Measurements from ENCODE around the gene ABLIM2. TPM values are rescaled to one million over a fixed set of nuclear protein-coding genes. Genes with fewer than 3 reads are reported as not detected.

The ABLIM2 gene
- total and polyA plus RNA-seq, 10 of the 15 experiments (the other 5 are each of a cell fraction or from before 2014, with no cell fraction given) = 0.03 to 0.15 (median 0.05) TPM; not detected in 7

GRCh38 chr4:8108991-8109390 is 49.6 kb downstream of the ABLIM2 start (continued):
- TF ChIP-seq, protein P1, sequence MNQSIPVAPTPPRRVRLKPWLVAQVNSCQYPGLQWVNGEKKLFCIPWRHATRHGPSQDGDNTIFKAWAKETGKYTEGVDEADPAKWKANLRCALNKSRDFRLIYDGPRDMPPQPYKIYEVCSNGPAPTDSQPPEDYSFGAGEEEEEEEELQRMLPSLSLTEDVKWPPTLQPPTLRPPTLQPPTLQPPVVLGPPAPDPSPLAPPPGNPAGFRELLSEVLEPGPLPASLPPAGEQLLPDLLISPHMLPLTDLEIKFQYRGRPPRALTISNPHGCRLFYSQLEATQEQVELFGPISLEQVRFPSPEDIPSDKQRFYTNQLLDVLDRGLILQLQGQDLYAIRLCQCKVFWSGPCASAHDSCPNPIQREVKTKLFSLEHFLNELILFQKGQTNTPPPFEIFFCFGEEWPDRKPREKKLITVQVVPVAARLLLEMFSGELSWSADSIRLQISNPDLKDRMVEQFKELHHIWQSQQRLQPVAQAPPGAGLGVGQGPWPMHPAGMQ (IDR thresholded peaks at IDR 0.05; ENCODE audit: borderline replicate concordance) = no peak

- no peak for ATAC-seq
- SMC1A ChIA-PET (ENCODE audit: uncharacterized antibody, unreplicated experiment) = no interaction called here
Measured at GRCh38 chr4:8108261-8108660, 50.4 kb downstream of the ABLIM2 start.

More at GRCh38 chr4:8108261-8108660, 50.4 kb downstream of the ABLIM2 start:
- Histone ChIP-seq H4K20me1 (ENCODE audit: control insufficient read depth, insufficient read depth) (no peaks in the 10 kb centered on the region), H3K36me3 (ENCODE audit: control insufficient read depth in 2 of 2, insufficient read depth in 2 of 2, low read length in 1 of 2) (no peaks in the 10 kb centered on the region), H3K4me3 (no peak overlapping the region), H3K4me2 (ENCODE audit: control insufficient read depth, insufficient read depth) (no peak overlapping the region), H3K9ac (ENCODE audit: control insufficient read depth, insufficient read depth, low read length) (no peak overlapping the region), H3K4me1 (ENCODE audit: control insufficient read depth, insufficient read depth, low read length) (no peaks in the 10 kb centered on the region), H3K9me3 (replicated peaks; ENCODE audit: control insufficient read depth, insufficient read depth, low read length) (no peaks in the 10 kb centered on the region), H3K27ac (ENCODE audit: control insufficient read depth, insufficient read depth) (no peak overlapping the region), H2AFZ (ENCODE audit: control insufficient read depth, low read depth, low read length) (no peak overlapping the region), H3K27me3 (replicated peaks in 1 of 2; ENCODE audit: control insufficient read depth in 2 of 2, insufficient read depth in 2 of 2, low read length in 1 of 2) (no peaks in the 10 kb centered on the region; a peak in 1 of 4 replicates), H3K79me2 (ENCODE audit: control insufficient read depth, insufficient read depth, low read length) (no peaks in the 10 kb centered on the region)
- no TSS peak for BruUV-seq (replicated peaks)
- TF ChIP-seq BHLHE40 (IDR thresholded peaks at IDR 0.05; ENCODE audit: borderline replicate concordance in 1 of 2, low read depth in 2 of 2, low read length in 1 of 2) (no peak), ESRRA (IDR thresholded peaks at IDR 0.05; ENCODE audit: low read length) (no peak), NR2F1 (conservative IDR thresholded peaks at IDR 0.05) (no peak), E4F1 (IDR thresholded peaks at IDR 0.05; ENCODE audit: borderline replicate concordance, partially characterized antibody) (no peak), SPI1 (IDR thresholded peaks at IDR 0.05; ENCODE audit: borderline replicate concordance, insufficient read depth, low read depth, low read length) (no peak), POLR2AphosphoS5 (IDR thresholded peaks at IDR 0.05; ENCODE audit: low read length) (no peak), ZNF24 (IDR thresholded peaks at IDR 0.05) (no peak), USF2 (IDR thresholded peaks at IDR 0.05; ENCODE audit: borderline replicate concordance, low read depth, low read length) (no peak), IRF4 (IDR thresholded peaks at IDR 0.05; ENCODE audit: low read depth, low read length) (no peak), DPF2 (IDR thresholded peaks at IDR 0.05) (no peak), SP1 (IDR thresholded peaks at IDR 0.05; ENCODE audit: low read depth, low read length) (no peak), RB1 (IDR thresholded peaks at IDR 0.05; ENCODE audit: borderline replicate concordance) (no peak), JUND (IDR thresholded peaks at IDR 0.05; ENCODE audit: low read depth, low read length) (no peak), SREBF1 (IDR thresholded peaks at IDR 0.05; ENCODE audit: low read length) (no peak)
- TF ChIP-seq, protein P2, sequence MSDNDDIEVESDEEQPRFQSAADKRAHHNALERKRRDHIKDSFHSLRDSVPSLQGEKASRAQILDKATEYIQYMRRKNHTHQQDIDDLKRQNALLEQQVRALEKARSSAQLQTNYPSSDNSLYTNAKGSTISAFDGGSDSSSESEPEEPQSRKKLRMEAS (IDR thresholded peaks at IDR 0.05; ENCODE audit: low read depth, low read length) = no peak
- WGBS (ENCODE audit: insufficient coverage, insufficient replicate concordance, low lambda C conversion rate, missing lambda C conversion rate) = 50% methylated on average over 18 of the region's 20 CpGs
- FAIRE-seq = no peak
- CTCF ChIA-PET = no interaction called here
- intact Hi-C loops (cut with micrococcal nuclease; ENCODE audit: unreplicated experiment) = no loop called here
- RAD21 ChIA-PET (ENCODE audit: unreplicated experiment) = no interaction called here
- POLR2A ChIA-PET = no interaction called here
- no peak for DNase-seq (ENCODE audit: low read depth, low spot score)
- in situ Hi-C loops (cut with MboI) = no loop called here
